ENCODE data around the gene SMAP1.

SMAP1 gene

DNA sequence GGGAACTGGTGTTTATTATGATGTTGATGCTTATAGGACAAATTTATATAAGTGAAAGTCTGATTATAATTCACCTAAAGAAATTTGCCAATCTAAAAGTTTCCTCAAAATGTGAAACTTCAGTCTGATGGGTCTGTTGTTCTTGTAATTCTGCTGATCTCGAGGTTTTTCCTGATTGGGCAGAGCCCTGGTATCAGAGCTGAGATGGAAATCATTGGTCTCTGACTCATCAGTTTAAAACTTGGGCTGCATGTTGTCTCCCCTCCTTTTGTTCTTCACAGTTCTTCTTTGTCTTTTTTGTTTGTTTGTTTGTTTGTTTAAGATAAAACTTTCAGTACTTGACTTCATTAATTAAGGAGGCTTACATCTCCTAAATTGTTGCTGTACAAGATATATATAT, 5.9 kb downstream of the SMAP1 start:
- no peak for DNase-seq (ENCODE audit: low read depth)
- H3K4me3 ChIP-seq (ENCODE audit: control insufficient read depth, low read depth, low read length) = no peak overlapping the region
- TF ChIP-seq, protein P1, sequence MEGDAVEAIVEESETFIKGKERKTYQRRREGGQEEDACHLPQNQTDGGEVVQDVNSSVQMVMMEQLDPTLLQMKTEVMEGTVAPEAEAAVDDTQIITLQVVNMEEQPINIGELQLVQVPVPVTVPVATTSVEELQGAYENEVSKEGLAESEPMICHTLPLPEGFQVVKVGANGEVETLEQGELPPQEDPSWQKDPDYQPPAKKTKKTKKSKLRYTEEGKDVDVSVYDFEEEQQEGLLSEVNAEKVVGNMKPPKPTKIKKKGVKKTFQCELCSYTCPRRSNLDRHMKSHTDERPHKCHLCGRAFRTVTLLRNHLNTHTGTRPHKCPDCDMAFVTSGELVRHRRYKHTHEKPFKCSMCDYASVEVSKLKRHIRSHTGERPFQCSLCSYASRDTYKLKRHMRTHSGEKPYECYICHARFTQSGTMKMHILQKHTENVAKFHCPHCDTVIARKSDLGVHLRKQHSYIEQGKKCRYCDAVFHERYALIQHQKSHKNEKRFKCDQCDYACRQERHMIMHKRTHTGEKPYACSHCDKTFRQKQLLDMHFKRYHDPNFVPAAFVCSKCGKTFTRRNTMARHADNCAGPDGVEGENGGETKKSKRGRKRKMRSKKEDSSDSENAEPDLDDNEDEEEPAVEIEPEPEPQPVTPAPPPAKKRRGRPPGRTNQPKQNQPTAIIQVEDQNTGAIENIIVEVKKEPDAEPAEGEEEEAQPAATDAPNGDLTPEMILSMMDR (IDR thresholded peaks at IDR 0.05; ENCODE audit: control insufficient read depth, insufficient read depth, low read depth, low read length, missing control alignments) = no peak

DNA sequence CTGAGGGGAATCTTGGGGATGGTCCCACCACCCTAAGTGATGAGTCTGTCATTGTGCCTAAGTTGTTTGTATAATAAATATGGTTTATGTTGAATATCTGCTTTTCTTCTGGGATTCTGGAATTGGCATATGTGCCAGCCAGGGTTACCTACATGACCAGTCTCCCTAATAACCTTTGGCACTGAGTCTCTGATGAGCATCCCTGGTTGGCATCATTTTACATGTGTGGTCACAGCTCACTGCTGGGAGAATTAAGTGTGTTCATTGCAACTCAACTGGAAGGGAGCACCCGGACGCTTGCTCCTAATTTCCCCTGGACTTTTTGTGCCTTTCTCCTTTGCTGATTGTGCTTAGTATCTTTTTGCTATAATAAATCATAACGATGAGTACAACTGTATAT, 8.1 kb downstream of the SMAP1 start:
- DNase-seq (ENCODE audit: low read depth) = no peak
- TF ChIP-seq, protein P1 (IDR thresholded peaks at IDR 0.05; ENCODE audit: control insufficient read depth, insufficient read depth, low read depth, low read length, missing control alignments) = no peak
- H3K4me3 ChIP-seq (ENCODE audit: control insufficient read depth, low read depth, low read length) = no peak overlapping the region

DNA sequence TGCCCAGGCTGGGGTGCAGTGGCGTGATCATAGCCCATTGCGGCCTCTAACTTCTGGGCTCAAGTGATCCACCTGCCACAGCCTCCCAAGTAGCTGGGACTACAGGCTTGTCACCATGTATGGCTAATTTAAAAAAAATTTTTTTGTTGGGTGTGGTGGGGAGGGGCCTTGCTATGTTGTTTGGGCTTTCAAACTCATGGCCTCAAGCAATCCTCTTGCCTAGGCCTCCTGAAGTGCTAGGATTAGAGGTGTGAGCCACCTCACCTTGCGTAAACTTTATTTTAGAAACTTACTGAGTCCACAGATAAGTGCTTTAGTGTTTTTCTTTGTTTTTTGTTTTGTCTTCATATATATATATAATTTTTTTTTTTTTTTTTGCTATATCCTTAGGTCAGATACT, 9.1 kb downstream of the SMAP1 start:
- TF ChIP-seq, protein P1 (IDR thresholded peaks at IDR 0.05; ENCODE audit: control insufficient read depth, insufficient read depth, low read depth, low read length, missing control alignments) = no peak
- no peak overlapping the region for H3K4me3 ChIP-seq (ENCODE audit: control insufficient read depth, low read depth, low read length)
- no peak for DNase-seq (ENCODE audit: low read depth)

DNA sequence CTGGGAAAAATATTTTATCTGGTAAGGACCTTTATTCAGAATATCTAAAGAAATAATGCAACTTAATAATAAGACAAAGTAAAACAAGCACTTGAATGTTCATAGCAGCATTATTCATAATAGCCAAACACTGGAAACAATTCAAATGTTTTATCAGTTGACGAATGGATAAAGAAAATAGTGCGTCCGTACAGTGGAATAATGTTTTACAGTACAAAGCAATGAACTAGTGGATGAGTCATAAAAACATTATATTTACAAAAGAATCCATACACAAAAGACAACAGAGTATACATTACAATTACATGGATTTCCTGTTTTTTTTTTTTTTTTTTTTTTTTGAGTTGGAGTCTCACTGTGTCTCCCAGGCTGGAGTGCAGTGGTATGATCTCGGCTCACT, 12.7 kb downstream of the SMAP1 start:
- no peak overlapping the region for H3K4me3 ChIP-seq (ENCODE audit: control insufficient read depth, low read depth, low read length)
- DNase-seq (ENCODE audit: low read depth) = no peak
- TF ChIP-seq, protein P1 (IDR thresholded peaks at IDR 0.05; ENCODE audit: control insufficient read depth, insufficient read depth, low read depth, low read length, missing control alignments) = no peak

DNA sequence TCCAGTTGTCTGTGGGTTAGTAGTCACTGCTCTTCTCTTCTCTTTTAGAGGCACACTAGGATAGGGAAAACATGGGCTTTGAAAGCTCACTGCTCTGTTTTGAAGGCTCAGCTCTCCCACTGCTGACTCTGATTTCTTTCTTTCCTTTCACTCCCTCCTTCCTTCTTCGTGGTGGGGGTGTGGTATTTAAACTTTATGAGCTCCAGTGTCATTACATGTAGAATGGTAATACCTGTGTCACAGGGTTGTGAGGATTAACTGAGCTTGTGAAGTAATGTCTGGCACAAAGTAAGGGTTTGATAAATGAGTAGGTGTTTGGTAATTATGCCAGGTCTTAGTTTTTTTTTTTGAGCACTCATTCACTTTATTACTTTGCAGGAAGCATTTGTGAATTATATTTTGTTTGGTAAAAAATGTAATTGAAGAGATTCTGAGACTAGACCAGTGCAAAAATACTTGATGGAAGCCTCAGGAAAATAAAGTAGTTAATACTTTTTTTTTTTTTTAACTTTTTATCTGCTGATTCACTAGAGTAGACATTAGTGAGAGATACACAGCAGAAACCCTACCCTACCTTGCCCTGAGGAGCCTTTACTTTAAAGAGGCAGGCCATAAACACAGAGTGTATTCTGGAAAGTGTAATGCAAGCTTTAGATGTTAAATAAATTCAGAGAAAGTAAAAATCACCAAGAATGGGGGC, 17.3 kb downstream of the SMAP1 start:
- DNase-seq (ENCODE audit: low read depth) = no peak
- TF ChIP-seq, protein P1 (IDR thresholded peaks at IDR 0.05; ENCODE audit: control insufficient read depth, insufficient read depth, low read depth, low read length, missing control alignments) = no peak

DNA sequence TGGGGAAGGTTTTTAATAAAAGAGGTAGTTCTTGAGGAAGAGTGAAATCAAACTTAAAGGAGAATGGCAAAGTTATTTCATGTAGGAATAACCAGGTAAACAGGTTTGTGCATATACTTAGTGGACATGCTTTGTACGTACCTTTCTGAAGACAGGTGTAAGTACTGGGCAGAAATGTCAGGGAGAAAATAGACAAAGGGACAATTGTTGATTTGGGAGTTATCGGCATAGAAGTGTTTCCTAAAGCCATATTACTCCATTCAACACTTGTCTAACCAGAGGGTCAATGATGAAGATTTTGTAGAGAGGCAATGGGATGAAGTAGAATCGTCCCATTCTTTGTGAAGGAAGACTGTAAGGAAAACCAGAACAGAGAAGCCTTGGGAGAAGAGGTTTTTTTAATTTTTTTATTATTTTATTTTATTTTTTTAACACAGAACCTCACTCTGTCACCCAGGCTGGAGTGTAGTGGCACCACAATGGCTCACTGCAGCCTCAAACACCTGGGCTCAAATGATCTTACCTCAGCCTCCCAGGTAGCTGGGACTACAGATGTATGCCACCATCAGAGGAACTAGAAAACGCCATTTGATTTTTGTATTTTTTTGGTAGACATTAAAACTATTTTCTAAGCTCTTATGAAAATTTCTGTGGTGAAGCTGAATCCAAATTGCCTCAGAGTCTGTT, 18.0 kb downstream of the SMAP1 start:
- H3K4me3 ChIP-seq (ENCODE audit: control insufficient read depth, low read depth, low read length) = no peak overlapping the region
- no peak for DNase-seq (ENCODE audit: low read depth)
- TF ChIP-seq, protein P1 (IDR thresholded peaks at IDR 0.05; ENCODE audit: control insufficient read depth, insufficient read depth, low read depth, low read length, missing control alignments) = no peak

More for the DNA sequence above, 17.3 kb downstream of the SMAP1 start:
- H3K4me3 ChIP-seq (ENCODE audit: control insufficient read depth, low read depth, low read length) = no peak overlapping the region

Measured in AG09309 (cell line).